Measurements from ENCODE around the gene DPYSL4.

The DPYSL4 gene

GRCh38 chr10:132187430-132188138, 836 bp downstream of the DPYSL4 start:
- H3K4me3 ChIP-seq (replicated peaks; ENCODE audit: low read depth, low read length): peak overlapping the region; percentile 41
- no peak for DNase-seq (ENCODE audit: extremely low read depth, low read depth)
- TF ChIP-seq CTCF (IDR thresholded peaks at IDR 0.05; ENCODE audit: low read depth, low read length, missing control alignments): no peak

- TF ChIP-seq CTCF (IDR thresholded peaks at IDR 0.05; ENCODE audit: low read depth, low read length, missing control alignments): no peak
- H3K4me3 ChIP-seq (replicated peaks; ENCODE audit: low read depth, low read length): no peak overlapping the region
- DNase-seq (ENCODE audit: extremely low read depth, low read depth): no peak
Measured at GRCh38 chr10:132188331-132188730, 1.6 kb downstream of the DPYSL4 start.

GRCh38 chr10:132189016-132189415, 2.3 kb downstream of the DPYSL4 start:
- no peak for DNase-seq (ENCODE audit: extremely low read depth, low read depth)
- no peak for TF ChIP-seq CTCF (IDR thresholded peaks at IDR 0.05; ENCODE audit: low read depth, low read length, missing control alignments)
- no peak overlapping the region for H3K4me3 ChIP-seq (replicated peaks; ENCODE audit: low read depth, low read length)

- no peak for DNase-seq (ENCODE audit: extremely low read depth, low read depth)
- no peak overlapping the region for H3K4me3 ChIP-seq (replicated peaks; ENCODE audit: low read depth, low read length)
- no peak for TF ChIP-seq CTCF (IDR thresholded peaks at IDR 0.05; ENCODE audit: low read depth, low read length, missing control alignments)
Measured at GRCh38 chr10:132189810-132190422, 3.2 kb downstream of the DPYSL4 start.

- TF ChIP-seq CTCF (IDR thresholded peaks at IDR 0.05; ENCODE audit: low read depth, low read length, missing control alignments): no peak
- H3K4me3 ChIP-seq (replicated peaks; ENCODE audit: low read depth, low read length): no peak overlapping the region
- no peak for DNase-seq (ENCODE audit: extremely low read depth, low read depth)
Measured at GRCh38 chr10:132192076-132192975, 5.6 kb downstream of the DPYSL4 start.

- no peak for TF ChIP-seq CTCF (IDR thresholded peaks at IDR 0.05; ENCODE audit: low read depth, low read length, missing control alignments)
- H3K4me3 ChIP-seq (replicated peaks; ENCODE audit: low read depth, low read length): no peak overlapping the region
- DNase-seq (ENCODE audit: extremely low read depth, low read depth): no peak
Measured at GRCh38 chr10:132192991-132193665, 6.4 kb downstream of the DPYSL4 start.

Data from HFF-Myc (cell line).